ENCODE results near the gene PLEK.
"Not testable (repeated sequence)": the region's sequence is repeated elsewhere in the genome, so short reads cannot be mapped to it uniquely, and the experiment has no call there.

Gene PLEK

GRCh38 chr2:68356599-68357239 lies 8.4 kb upstream of the PLEK start:
- DNase-seq: no peak

- no peak for DNase-seq
These were observed 7.3 kb upstream of the PLEK start for GRCh38 chr2:68357605-68358337.

GRCh38 chr2:68359889-68360288 lies 5.2 kb upstream of the PLEK start:
- no peak for DNase-seq

- DNase-seq: peak; percentile 74
These were observed 3.0 kb upstream of the PLEK start for GRCh38 chr2:68362069-68362468.

GRCh38 chr2:68362749-68363148 lies 2.3 kb upstream of the PLEK start:
- DNase-seq: no peak

- no peak for DNase-seq
These were observed 1.4 kb upstream of the PLEK start for GRCh38 chr2:68363721-68364120.

GRCh38 chr2:68366083-68366560 lies 1.0 kb downstream of the PLEK start:
- DNase-seq: no peak

GRCh38 chr2:68367953-68368653 lies 3.0 kb downstream of the PLEK start:
- no peak for DNase-seq

- no peak for DNase-seq
These were observed 3.7 kb downstream of the PLEK start for GRCh38 chr2:68368654-68369336.

- DNase-seq: no peak
These were observed 4.3 kb downstream of the PLEK start for GRCh38 chr2:68369337-68369734.

GRCh38 chr2:68371138-68371537 lies 6.1 kb downstream of the PLEK start:
- no peak for DNase-seq

GRCh38 chr2:68371581-68371980 lies 6.5 kb downstream of the PLEK start:
- DNase-seq: no peak

- DNase-seq: no peak
These were observed 7.4 kb downstream of the PLEK start for GRCh38 chr2:68372485-68372884.

- no peak for DNase-seq
These were observed 9.1 kb downstream of the PLEK start for GRCh38 chr2:68374184-68374583.

- no peak for DNase-seq
These were observed 10.5 kb downstream of the PLEK start for GRCh38 chr2:68375582-68375981.

- no peak for DNase-seq
These were observed 12.2 kb downstream of the PLEK start for GRCh38 chr2:68377137-68377780.

GRCh38 chr2:68378779-68379178 lies 13.7 kb downstream of the PLEK start:
- not testable (repeated sequence) for DNase-seq

- no peak for DNase-seq
These were observed 14.2 kb downstream of the PLEK start for GRCh38 chr2:68379184-68379708.

GRCh38 chr2:68383778-68384177 lies 18.7 kb downstream of the PLEK start:
- DNase-seq: no peak

- DNase-seq: no peak
These were observed 19.5 kb downstream of the PLEK start for GRCh38 chr2:68384485-68385107.

- DNase-seq: no peak
These were observed 20.3 kb downstream of the PLEK start for GRCh38 chr2:68385220-68385906.
